Panc1 (cell line): Measurements from ENCODE around the gene TLE4.

Source experiments
- CTCF ChIP-seq: fragments of 450-650 bp; IDR thresholded peaks from 2 replicates; pipeline ENCODE4 v1.5.1; 2017; ENCODE audit warnings: mild to moderate bottlenecking
- REST ChIP-seq, 2 experiments: IDR thresholded peaks; 2 replicates each; pipeline ENCODE4 v1.6.1; 2011 to 2012; ENCODE audit warnings: low read depth in 2 of 2, control low read depth in 1 of 2, low read length in 1 of 2, mild to moderate bottlenecking in 1 of 2, moderate library complexity in 1 of 2; ENCODE audit not compliant: insufficient read depth in 1 of 2
- SIN3A ChIP-seq: IDR thresholded peaks from 2 replicates; pipeline ENCODE4 v1.6.1; 2012; ENCODE audit warnings: low read depth, mild to moderate bottlenecking, low read length, moderate library complexity, borderline replicate concordance; ENCODE audit not compliant: insufficient read depth
- TCF7L2 ChIP-seq: IDR thresholded peaks from 2 replicates; pipeline ENCODE4 v1.6.1; 2011; ENCODE audit warnings: mild to moderate bottlenecking, low read depth, low read length, inconsistent platforms

- TF ChIP-seq CTCF, result no peak
- no peak for TF ChIP-seq TCF7L2
- no peak for TF ChIP-seq REST (IDR thresholded peaks at IDR 0.05; ENCODE audit: insufficient read depth in 1 of 2, low read depth in 2 of 2, low read length in 1 of 2)
- TF ChIP-seq SIN3A, result no peak
Observed at GRCh38 chr9:79542735-79543620, 28.8 kb upstream of the TLE4 start.
